ENCODE data around the gene A1BG.
"Not testable (repeated sequence)": the region's sequence is repeated elsewhere in the genome, so short reads cannot be mapped to it uniquely, and the experiment has no call there.

The A1BG gene

DNA sequence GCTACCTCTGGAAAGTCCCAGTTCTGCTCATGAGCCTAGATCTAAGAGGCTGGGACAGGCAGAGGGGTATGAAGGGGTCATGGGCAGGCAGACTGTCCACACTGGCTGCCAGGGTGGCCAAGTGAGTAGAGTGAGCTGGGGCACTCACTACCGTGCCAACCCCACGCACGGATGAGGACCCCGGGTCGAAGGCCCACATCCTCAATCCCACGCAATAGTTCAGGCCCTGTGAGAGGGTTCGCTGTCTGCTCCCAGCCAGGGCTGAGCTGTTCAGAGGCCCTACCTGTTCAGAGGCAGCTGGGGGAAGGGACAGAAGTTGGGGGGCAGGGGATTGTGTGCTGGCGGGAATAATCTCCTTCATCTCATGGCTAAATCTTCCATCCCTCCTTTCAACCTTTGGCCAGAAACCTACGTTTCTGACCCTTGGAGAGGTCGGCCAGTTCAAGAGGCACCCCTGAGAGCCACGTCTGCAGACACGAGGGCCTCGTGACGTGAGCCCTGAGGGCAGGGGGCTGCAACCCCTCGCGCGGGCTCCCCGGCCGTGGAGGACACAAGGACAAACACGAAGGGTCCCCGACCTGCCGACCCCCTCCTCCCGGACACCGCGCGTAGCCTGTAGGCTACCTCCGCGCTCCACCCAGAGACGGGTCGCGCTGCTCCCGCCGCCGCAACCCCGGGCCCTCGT lies 32.7 kb upstream of the A1BG start:
- no peak for DNase-seq

DNA sequence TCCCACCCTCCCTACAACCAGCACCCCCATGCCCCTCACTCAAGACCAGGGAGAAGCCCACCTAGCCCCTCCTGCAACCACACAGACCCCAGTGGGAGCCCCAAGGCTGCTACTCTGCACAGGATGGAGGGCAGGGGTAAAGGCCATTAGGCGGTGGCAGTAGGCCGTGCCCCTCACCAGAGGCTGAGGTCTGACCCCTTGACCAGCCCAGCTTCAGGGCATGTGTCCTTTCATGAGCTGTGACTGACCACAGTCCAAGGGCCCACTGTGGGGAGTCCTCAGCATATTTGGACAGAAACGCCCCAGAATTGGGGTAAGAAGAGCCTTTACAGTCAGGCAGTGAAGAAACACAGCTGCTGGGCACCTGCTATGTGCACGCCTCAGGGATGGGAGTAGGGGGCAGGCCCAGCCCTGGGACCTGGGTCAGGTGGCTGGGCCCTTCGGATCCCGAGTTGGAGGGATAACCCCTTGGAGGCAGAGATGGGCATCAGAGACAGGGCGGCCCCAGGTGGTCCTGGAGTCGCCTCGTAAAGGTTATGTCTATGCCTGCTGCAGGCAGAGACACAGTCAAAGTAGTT lies 32.1 kb upstream of the A1BG start:
- no peak for DNase-seq

DNA sequence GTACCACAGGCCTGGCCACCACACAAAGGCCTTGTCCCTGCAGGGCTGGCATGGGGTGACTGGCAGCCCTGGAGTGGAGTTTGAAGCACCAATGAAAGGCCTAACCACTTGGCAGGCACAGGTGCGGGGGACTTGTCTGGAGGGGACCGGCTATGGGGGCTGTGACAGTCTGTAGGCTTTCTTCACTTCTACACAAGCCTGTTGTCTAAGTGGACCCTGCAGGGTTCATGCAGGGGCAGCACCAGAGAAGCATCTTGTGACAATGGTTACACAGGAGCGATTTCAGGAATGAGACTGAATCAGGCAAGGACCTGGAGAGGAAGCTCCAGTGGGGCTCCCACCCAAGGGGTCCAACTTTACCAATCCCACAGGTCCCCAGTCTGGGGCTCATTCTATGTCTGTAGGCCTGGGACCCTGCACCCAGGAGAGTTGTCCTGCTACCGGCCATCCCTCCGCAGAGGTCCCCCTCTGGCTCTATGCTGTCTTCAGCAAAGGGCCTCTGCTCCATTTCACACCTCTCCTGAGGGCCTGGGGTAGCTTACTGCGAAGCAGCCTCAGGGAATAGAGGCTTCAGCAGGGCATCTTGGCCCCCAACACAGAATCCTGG lies 29.8 kb upstream of the A1BG start:
- no peak for DNase-seq

- no peak for DNase-seq
Observed at GRCh38 chr19:58381460-58382212, 28.3 kb upstream of the A1BG start.

DNA sequence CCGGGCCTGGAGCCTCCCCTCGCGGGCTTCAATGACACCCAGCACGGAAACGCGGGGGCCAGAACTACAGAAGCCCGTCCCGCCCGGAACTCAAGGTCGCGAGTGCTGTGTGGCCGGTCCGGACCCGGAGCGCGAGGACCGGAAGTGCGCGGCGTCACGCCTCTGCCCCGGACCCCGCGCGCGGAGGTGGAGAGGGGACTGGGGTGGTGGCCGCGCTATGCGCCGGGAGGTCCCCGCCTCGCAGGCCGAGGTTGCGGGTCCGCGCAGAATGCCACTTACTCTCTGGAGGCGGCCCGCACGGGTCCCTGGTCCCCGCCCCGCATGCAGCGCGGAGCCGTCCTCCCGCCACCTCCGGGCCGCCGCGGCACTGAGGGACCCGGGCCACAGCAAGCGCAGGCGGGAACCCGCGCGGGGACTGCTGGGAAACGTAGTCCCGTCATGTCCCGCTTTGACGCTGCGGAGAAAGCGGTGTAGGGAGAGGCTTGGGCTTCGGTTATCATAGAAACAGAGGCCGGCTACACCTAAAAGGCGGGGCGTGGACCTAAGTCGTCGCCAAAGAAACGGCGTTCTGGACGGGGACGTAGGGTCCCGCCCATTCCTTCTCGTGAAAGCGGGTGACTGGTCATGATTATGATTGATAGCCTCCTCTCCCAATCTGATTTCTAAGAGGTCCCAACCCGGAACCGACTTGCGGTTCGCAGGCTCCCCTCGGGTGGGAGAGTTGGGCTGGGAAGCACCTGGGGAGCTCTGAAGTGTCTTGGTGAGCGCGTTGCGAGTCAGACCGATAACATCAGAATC lies 27.6 kb upstream of the A1BG start, which contains the start of gene ZNF837:
ZNF837 (minus strand) TSS at position 369 of the 798 bp plus-strand sequence. CDS start 11,698 bp downstream, outside the sequence.
- peak; percentile 100 for DNase-seq

DNA sequence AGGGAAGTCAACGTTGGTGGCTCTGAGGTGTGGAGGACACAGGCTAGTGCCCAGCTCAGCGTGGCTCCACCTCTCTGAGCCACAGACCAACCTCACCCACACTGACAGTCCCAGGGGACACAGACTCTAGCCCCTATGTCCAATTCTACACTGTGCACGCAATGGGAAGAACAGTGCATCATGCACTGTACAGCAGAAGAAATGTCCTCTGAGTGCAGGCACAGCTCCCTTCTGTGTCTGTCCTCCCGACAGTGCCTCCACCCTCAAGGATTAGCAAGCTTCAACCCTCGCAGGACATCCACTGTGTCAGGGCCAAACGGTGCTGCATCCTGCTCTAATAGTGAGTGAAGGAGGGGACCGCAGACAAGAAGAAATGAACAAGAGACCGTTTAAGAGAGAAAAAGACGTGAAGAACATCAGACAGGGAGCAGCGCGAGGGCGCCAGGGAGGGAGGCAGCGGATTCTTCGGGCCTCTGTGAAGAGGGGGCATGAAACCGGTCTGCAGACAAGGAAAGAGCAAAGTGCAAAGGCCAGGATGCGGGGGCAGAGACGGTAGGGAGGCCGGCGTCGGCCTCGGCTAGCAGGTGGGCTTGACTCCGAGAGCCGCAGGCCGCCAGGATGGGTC lies 26.9 kb upstream of the A1BG start:
- DNase-seq = no peak

DNA sequence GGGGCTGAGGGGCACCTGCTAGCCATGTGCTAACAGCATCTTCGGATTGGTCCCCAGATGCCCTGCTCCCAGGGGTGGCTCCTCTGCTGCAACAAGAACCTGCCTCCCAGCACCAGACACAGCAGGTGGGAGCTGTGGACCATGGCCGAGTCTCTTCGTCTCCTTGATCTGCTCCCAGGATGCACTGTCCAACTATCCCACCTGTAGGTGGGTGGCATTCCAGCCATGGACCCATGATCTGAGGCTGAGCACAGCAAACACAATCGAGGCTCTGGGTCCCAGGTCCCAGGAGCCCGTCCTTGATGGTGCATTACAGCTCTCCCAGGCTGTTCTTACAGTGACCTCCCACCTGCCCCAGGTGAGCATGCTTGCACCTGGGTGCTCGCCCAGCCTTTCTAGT lies 26.0 kb upstream of the A1BG start:
- no peak for DNase-seq

GRCh38 chr19:58376724-58377123 lies 23.4 kb upstream of the A1BG start:
- DNase-seq = not testable (repeated sequence)

- DNase-seq = no peak
Observed at GRCh38 chr19:58374200-58374599, 20.9 kb upstream of the A1BG start.

DNA sequence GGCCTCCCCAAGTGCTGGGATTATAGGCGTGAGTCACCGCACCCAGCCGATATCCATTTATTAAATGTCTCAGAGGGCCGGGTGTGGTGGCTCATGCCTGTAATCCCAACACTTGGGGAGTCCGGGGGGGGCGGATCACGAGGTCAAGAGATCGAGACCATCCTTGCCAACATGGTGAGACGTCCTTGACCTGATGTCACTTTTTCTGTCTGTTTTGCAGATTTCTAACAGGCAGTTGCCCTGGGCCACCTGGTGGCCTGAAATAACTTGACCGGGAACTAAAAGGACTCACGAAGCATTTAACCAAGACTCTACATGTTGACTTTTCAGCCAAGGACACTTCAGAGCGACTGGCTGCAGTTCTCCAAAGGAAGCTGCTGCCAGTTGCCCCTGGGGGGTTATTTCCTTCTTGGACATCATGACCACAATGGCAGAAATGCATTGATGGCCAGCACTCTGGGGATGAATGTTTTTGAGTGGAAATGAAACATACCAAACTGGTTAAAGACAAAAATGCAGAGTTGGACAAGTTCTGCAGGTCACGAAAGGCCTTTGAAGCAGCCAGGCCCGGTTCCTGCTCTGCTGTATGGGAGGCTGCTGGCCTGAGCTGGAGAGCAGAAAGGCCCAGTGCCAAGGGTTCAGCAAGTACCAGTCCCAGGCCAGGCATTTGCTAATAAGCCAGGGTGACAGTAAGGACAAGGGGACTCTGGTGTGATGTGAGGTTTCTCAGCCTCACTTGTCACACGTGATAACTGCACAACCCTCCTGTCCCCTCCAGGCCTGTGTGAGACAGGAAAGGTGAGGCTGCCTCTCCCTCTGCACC lies 19.2 kb upstream of the A1BG start:
- DNase-seq = no peak

DNA sequence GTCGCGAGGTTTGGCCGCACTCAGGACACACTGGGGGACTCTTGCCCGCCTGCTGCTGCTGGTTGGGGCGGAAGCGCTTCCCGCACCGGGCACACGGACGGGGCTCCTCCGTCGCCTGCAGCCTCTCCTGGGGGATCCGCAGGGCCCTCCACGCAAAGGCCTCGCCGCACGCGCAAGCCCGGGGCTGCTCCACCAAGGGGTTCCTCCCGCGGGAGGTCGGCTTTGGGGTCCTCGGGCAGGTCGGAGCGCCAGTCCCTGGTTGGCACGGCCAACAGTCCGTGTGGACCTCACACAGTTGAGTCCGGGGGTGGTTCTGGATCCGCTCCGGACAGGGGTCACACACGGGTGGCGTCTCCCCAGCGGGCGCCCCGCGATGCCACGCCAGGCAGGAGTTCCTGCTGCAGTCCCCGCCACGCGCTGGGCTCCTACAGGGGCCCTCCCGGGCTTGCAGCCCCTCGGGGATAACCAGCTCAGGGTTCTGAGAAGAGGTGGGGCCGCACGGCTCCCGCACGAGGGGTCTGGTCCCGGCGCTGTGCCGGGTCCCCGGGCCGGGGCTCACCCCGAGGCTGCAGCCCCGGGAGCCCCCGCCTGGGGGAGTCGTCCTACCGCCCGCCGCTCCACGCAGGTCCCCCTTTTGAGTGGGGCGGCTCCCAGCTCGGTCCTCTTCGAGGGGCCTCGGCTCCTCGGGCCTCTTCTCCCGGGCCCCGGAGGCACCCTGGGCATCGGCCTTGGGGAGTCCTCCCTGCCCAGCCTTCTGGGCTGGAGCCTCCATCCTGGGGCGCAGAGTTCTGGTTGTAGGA lies 15.5 kb upstream of the A1BG start:
- no peak for DNase-seq

DNA sequence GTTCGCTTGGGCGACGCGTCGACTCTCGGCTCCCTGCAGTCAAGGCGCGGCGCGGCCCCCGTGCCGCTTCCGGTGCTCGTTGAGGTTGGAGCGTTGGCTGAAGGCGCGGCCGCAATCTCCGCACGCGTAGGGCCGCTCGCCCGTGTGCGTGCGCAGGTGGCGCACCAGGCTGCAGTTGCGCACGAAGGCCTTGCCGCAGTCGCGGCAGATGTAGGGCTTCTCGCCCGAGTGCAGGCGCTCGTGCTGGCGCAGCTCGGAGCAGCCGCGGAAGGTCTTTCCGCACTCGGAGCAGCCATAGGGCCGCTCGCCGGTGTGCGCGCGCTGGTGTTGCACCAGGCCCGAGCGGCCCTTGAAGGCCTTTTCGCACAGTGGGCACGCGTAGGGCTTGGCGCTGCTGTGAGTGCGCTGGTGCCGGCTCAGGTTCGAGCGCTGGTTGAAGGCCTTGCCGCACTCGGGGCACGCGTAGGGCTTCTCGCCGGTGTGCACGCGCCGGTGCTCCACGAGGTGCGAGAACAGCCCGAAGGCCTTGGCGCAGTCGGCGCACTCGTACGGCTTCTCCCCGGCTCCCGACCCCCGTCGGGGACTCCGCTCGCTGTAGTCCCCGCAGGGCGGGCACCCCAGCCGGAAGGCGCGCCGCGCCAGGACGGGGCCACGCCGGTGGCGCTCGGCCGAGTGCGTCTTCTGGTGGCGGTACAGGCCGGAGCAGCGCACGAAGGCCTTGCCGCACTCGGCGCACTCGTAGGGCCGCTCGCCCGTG lies 14.6 kb upstream of the A1BG start:
- no peak for DNase-seq

- DNase-seq = no peak
Observed at GRCh38 chr19:58366585-58367430, 13.5 kb upstream of the A1BG start.

DNA sequence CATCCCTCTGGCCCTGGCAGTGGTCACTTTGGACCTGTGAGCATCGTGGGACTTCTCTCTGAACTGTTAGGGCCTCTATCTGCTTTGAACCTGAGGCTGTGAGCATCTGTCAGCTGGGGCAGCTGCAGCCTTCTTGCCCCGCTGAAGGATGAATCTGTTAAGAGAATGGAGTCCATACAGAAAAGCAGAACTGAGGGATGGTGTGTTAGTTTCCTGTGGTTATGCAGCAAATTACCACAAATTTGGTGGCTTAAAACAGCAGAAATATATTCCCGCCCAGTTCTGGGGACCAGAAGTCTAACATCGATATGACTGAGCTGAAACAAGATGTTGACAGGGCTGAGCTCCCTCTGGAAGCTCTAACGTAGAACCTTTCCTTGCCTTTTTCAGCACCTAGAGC lies 10.9 kb upstream of the A1BG start:
- no peak for DNase-seq

GRCh38 chr19:58362272-58362994 lies 9.1 kb upstream of the A1BG start, which contains the start of gene ZNF497:
ZNF497 (minus strand) TSS chr19:58362751; CDS start chr19:58357635, 5,116 bp downstream.
- DNase-seq = peak; percentile 94 to 95

DNA sequence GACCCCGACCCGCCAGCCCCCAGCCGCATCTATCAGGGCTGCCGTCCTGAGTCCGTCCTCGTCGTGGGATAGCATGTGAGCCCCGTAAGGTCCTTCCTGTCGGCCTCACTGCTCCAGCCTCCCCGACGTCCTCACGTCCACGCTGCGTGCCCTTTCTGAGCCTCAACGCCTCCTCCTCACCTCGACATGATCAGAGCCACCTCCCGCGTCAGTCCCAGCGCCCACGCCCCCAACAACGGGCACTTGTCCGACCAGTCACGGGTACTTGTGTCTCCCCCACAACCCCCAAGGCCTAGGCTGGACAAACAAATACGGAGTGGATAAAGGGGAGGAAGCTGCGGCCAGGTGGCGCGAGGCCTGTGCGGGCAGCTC lies 8.6 kb upstream of the A1BG start:
- peak; percentile 41 to 43 for DNase-seq

DNA sequence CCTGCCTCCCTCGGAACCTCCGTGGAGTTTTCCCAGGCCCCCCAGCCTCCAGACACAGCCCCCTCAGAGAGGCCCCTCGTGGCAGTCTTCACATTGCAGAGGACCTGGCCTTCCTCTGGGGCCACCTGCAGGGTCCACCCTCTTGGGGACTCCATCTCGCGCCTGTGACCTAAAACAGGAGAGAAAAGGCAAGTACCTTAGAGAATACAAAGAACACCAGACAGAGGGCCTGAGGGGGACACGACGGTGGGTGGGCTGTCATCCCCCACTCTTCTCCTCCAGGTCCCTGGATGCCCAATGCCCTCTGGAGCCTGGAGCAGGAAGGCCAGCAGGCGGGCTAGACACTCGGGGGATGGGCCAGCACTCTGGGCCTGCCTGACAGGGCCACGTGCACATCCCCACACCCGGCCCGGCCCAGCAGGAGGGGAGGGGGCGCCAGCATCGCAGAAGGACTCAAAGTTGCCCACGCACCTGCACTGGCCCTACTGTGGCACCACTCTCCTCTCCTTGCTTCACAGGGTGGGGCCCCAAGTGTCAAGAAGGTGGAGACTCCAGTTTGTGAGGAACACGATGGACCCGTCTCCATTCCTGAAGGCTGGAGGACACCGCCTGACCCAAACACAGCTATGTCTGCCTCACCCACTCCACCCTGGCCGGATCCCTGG lies 4.3 kb upstream of the A1BG start:
- DNase-seq = no peak
